CD4-positive, CD25-positive, alpha-beta regulatory T cell (primary cell): ENCODE results near the gene BARD1. TPM values are rescaled to one million over a fixed set of nuclear protein-coding genes. Genes with fewer than 3 reads are reported as not detected.
"Not testable (repeated sequence)": the region's sequence is repeated elsewhere in the genome, so short reads cannot be mapped to it uniquely, and the experiment has no call there.

Experiments
- ATAC-seq, 2 donors: fragments of 150-1000 bp; cut with Tn5 transposase; one replicate each; pipeline ENCODE4 v1.10.0; 2021; ENCODE audit warnings: low read depth in 2 of 2, moderate number of reproducible peaks in 2 of 2, moderate library complexity in 1 of 2
- DNase-seq, 3 donors: peaks; one replicate each; pipeline versions ENCODE4 v3.0.0 to v3.0.0-alpha.2; 2012 to 2022; ENCODE audit warnings: mixed read lengths in 1 of 3
- H3K27ac ChIP-seq: one replicate; pipeline ENCODE4 v1.7.0; 2013; ENCODE audit warnings: mild to moderate bottlenecking, low read length; ENCODE audit not compliant: insufficient read depth, poor library complexity, severe bottlenecking
- H3K27me3 ChIP-seq: one replicate; pipeline ENCODE4 v1.7.0; 2013; ENCODE audit warnings: low read length; ENCODE audit not compliant: control insufficient read depth, insufficient read depth
- H3K36me3 ChIP-seq: one replicate; pipeline ENCODE4 v1.7.0; 2013; ENCODE audit warnings: mild to moderate bottlenecking, low read length, moderate library complexity; ENCODE audit not compliant: control insufficient read depth, insufficient read depth
- H3K4me1 ChIP-seq: 2 replicates; pipeline ENCODE4 v1.7.0; 2013; ENCODE audit warnings: mild to moderate bottlenecking, low read length; ENCODE audit not compliant: insufficient read depth, control insufficient read depth, poor library complexity, severe bottlenecking
- H3K4me3 ChIP-seq: one replicate; pipeline ENCODE4 v1.7.0; 2013; ENCODE audit warnings: low read depth, mild to moderate bottlenecking, low read length, moderate library complexity
- H3K9me3 ChIP-seq, 2 experiments: 1 replicate in 1 of 2; 2 replicates in 1 of 2; pipeline ENCODE4 v1.7.0; 2013; ENCODE audit warnings: low read length in 2 of 2, mild to moderate bottlenecking in 1 of 2, moderate library complexity in 1 of 2; ENCODE audit not compliant: control insufficient read depth in 2 of 2
- H3K27ac Mint-ChIP-seq, 3 donors: one replicate each; pipeline ENCODE4 v1.8.0; 2020 to 2022; ENCODE audit warnings: mild to moderate bottlenecking in 3 of 3, mixed read lengths in 3 of 3, moderate library complexity in 2 of 3
- H3K27me3 Mint-ChIP-seq: one replicate; pipeline ENCODE4 v1.8.0; 2022; ENCODE audit warnings: mild to moderate bottlenecking, mixed read lengths
- H3K36me3 Mint-ChIP-seq: one replicate; pipeline ENCODE4 v1.8.0; 2020; ENCODE audit warnings: mixed read lengths
- H3K4me1 Mint-ChIP-seq, 4 donors: one replicate each; pipeline ENCODE4 v1.8.0; 2020 to 2022; ENCODE audit warnings: mixed read lengths in 4 of 4, mild to moderate bottlenecking in 1 of 4
- H3K4me3 Mint-ChIP-seq, 4 donors: one replicate each; pipeline ENCODE4 v1.8.0; 2020 to 2022; ENCODE audit warnings: mild to moderate bottlenecking in 4 of 4, mixed read lengths in 4 of 4, moderate library complexity in 3 of 4
- H3K9me3 Mint-ChIP-seq, 7 donors: one replicate each; pipeline ENCODE4 v1.8.0; 2020 to 2022; ENCODE audit warnings: mixed read lengths in 7 of 7, mild to moderate bottlenecking in 3 of 7, moderate library complexity in 2 of 7
- polyA plus RNA-seq, 4 donors: library from polyadenylated mRNA; unstranded; fragments of 300-500 nt; fragmentation: Illumina TruSeq; gene quantifications; one replicate each; pipeline ENCODE4 v1.2.3, GENCODE V29; 2021
- total RNA-seq: library from RNA; stranded (reverse); gene quantifications from one replicate; pipeline ENCODE4 v1.2.3, GENCODE V29; 2022

Gene BARD1
- total and polyA plus RNA-seq, 5 donors from 2014 or later = 12.1 to 37.3 (median 20.6) TPM

GRCh38 chr2:214800180-214800579 lies 9.3 kb downstream of the BARD1 start:
- H3K4me1 ChIP-seq = peaks cover 38% of the 10 kb centered on the region
- no peaks in the 10 kb centered on the region for H3K9me3 ChIP-seq
- Mint-ChIP-seq H3K4me3 (peak overlapping the region in 2 of 4 donors; percentile 72 to 76), H3K36me3 (peaks cover 5% of the 10 kb centered on the region), H3K27me3 (no peaks in the 10 kb centered on the region), H3K27ac (peak overlapping the region in 1 of 3 donors; percentile 32), H3K4me1 (peaks cover 39 to 77% (median 57%) of the 10 kb centered on the region in 4 donors), H3K9me3 (no peaks in the 10 kb centered on the region)
- no peak overlapping the region for H3K4me3 ChIP-seq
- DNase-seq = no peak
- peaks cover 1% of the 10 kb centered on the region for H3K36me3 ChIP-seq
- H3K27me3 ChIP-seq = no peaks in the 10 kb centered on the region
- no peak overlapping the region for H3K27ac ChIP-seq
- ATAC-seq = no peak

DNA sequence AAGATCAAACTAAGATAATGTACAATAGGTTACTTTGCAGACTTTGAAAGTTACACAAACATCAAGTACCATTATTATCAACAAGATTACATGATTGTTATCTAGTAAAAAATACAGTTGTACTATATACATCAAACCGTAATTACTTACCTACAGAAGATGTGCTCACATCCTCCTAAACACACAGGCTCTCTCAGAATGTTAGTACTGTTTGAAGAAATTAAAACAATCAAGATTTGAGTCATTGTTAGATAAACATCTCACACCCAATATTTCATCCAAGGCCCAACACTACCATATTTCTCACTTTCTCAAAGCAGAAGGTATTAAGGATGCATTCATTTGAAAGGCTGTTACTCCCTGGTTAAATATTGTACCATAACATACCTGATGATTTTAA lies 12.6 kb downstream of the BARD1 start:
- Histone ChIP-seq H3K27ac (peak overlapping the region; percentile 67), H3K4me1 (peaks cover 31% of the 10 kb centered on the region), H3K27me3 (no peaks in the 10 kb centered on the region), H3K9me3 (no peaks in the 10 kb centered on the region), H3K4me3 (peak overlapping the region; percentile 52), H3K36me3 (peaks cover 9% of the 10 kb centered on the region)
- Mint-ChIP-seq H3K27me3 (no peaks in the 10 kb centered on the region), H3K9me3 (no peaks in the 10 kb centered on the region), H3K4me3 (peak overlapping the region in 3 of 4 donors; percentile 7 to 43 (median 7)), H3K4me1 (peaks cover 36 to 57% (median 48%) of the 10 kb centered on the region in 4 donors), H3K27ac (peak overlapping the region; percentile 19 to 85 (median 42)), H3K36me3 (peaks cover 15% of the 10 kb centered on the region)
- peak; percentile 68 to 72 for ATAC-seq
- peak in 2 of 3 donors; percentile 19 to 72 for DNase-seq

- H3K36me3 ChIP-seq = peaks cover 33% of the 10 kb centered on the region
- DNase-seq, H3K4me3 ChIP-seq, H3K27me3 Mint-ChIP-seq, H3K27me3 ChIP-seq, H3K4me1 ChIP-seq, H3K4me3 Mint-ChIP-seq, H3K27ac ChIP-seq, H3K9me3 ChIP-seq, ATAC-seq: not testable (repeated sequence)
- Mint-ChIP-seq H3K27ac (peak overlapping the region in 1 of 3 donors; percentile 35), H3K36me3 (peaks cover 61% of the 10 kb centered on the region), H3K9me3 (peaks cover 0 to 23% (median 8%) of the 10 kb centered on the region in 7 donors), H3K4me1 (peaks cover 10 to 30% (median 25%) of the 10 kb centered on the region in 4 donors)
Measured at GRCh38 chr2:214783181-214783580, 26.3 kb downstream of the BARD1 start.

GRCh38 chr2:214782671-214783070 lies 26.8 kb downstream of the BARD1 start:
- Histone ChIP-seq H3K9me3 (no peaks in the 10 kb centered on the region), H3K4me3 (no peak overlapping the region), H3K36me3 (peaks cover 33% of the 10 kb centered on the region), H3K4me1 (no peaks in the 10 kb centered on the region), H3K27me3 (no peaks in the 10 kb centered on the region), H3K27ac (no peak overlapping the region)
- Mint-ChIP-seq H3K9me3 (peaks cover 0 to 23% (median 8%) of the 10 kb centered on the region in 7 donors), H3K4me1 (peaks cover 7 to 25% (median 24%) of the 10 kb centered on the region in 4 donors), H3K27me3 (no peaks in the 10 kb centered on the region), H3K27ac (no peak overlapping the region), H3K4me3 (no peak overlapping the region), H3K36me3 (peaks cover 61% of the 10 kb centered on the region)
- ATAC-seq = no peak
- no peak for DNase-seq

DNA sequence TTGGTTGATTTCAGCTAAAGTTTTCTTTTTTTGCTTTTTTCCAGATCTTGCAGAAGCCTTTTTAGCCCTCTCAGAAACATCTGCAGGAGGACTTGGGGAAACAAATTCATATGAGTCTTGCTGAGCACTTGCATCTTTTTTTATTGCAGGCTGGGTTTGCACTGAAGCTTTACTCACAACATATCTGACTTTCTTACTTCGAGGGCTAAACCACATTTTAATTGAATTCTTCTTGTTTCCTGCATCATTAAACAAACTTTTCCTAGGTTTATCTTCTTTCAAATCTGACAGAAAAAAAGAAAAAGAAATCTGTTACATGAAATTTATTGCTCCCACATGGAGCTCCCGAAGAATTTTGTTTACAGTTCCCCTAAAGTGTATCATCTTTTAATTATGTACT lies 28.3 kb downstream of the BARD1 start:
- Mint-ChIP-seq H3K4me1 (peaks cover 4 to 22% (median 19%) of the 10 kb centered on the region in 4 donors), H3K27ac (no peak overlapping the region), H3K27me3 (no peaks in the 10 kb centered on the region), H3K9me3 (peaks cover 0 to 23% (median 8%) of the 10 kb centered on the region in 7 donors), H3K36me3 (peaks cover 66% of the 10 kb centered on the region), H3K4me3 (no peak overlapping the region)
- no peak for ATAC-seq
- DNase-seq = no peak
- H3K27me3 ChIP-seq = no peaks in the 10 kb centered on the region
- no peaks in the 10 kb centered on the region for H3K9me3 ChIP-seq
- H3K4me3 ChIP-seq = no peak overlapping the region
- H3K36me3 ChIP-seq = peaks cover 39% of the 10 kb centered on the region
- H3K27ac ChIP-seq = no peak overlapping the region
- no peaks in the 10 kb centered on the region for H3K4me1 ChIP-seq

DNA sequence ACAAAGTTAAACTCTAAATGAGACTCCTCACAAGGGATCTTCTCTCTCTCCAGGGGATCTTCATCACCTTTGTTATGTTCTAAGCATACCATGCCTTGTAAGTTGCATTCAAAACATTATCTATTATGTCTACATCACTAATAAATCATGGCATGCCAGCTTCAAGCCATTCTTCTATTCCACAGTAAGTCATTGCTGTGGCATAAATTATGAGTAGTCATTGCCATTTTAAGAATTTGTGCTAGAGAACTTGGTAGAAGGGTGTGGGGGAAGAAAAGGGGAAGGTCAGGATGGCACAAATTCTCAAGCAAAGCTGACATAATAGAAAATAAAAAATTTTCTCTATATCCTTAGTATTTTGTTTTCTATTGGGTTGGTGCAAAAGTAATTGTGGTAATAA lies 33.5 kb downstream of the BARD1 start:
- H3K9me3 ChIP-seq = no peaks in the 10 kb centered on the region
- DNase-seq (no peak), ATAC-seq (no peak)
- H3K36me3 Mint-ChIP-seq = peaks cover 42% of the 10 kb centered on the region
- H3K36me3 ChIP-seq = peaks cover 32% of the 10 kb centered on the region
- H3K4me1 Mint-ChIP-seq = peaks cover 0 to 17% (median under 1%) of the 10 kb centered on the region in 4 donors
- H3K27ac ChIP-seq = no peak overlapping the region
- H3K27me3 Mint-ChIP-seq = no peaks in the 10 kb centered on the region
- no peaks in the 10 kb centered on the region for H3K27me3 ChIP-seq
- no peaks in the 10 kb centered on the region for H3K4me1 ChIP-seq
- no peak overlapping the region for H3K27ac Mint-ChIP-seq
- H3K4me3 Mint-ChIP-seq = no peak overlapping the region
- H3K9me3 Mint-ChIP-seq = peaks cover 0 to 5% (median 0%) of the 10 kb centered on the region in 7 donors
- no peak overlapping the region for H3K4me3 ChIP-seq

DNA sequence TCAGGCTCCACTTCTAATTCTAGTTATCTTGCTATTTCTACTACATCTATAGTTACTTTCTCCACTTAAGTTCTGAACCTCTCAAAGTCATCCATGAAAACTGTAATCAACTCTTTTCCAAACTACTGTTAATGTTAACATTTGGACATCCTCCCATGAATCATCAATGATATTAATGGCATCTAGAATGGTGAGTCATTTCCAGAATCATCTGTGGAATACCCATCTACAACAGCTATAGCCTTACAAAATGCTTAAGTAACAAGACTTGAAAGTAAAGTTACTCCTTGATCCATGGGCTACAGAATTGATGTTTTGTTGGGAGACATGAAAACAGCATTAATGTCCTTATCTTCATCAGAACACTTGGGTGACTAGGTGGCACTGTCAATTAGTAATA lies 35.4 kb downstream of the BARD1 start:
- no peak for ATAC-seq
- no peak for DNase-seq
- H3K9me3 Mint-ChIP-seq = peaks cover 0 to 5% (median 0%) of the 10 kb centered on the region in 7 donors
- no peaks in the 10 kb centered on the region for H3K27me3 Mint-ChIP-seq
- no peaks in the 10 kb centered on the region for H3K27me3 ChIP-seq
- peaks cover 15% of the 10 kb centered on the region for H3K36me3 ChIP-seq
- no peaks in the 10 kb centered on the region for H3K4me1 ChIP-seq
- no peaks in the 10 kb centered on the region for H3K9me3 ChIP-seq
- no peak overlapping the region for H3K4me3 Mint-ChIP-seq
- peaks cover 24% of the 10 kb centered on the region for H3K36me3 Mint-ChIP-seq
- no peak overlapping the region for H3K27ac Mint-ChIP-seq
- H3K4me3 ChIP-seq = no peak overlapping the region
- no peak overlapping the region for H3K27ac ChIP-seq
- peaks cover 0 to 17% (median 2%) of the 10 kb centered on the region in 4 donors for H3K4me1 Mint-ChIP-seq

- H3K27ac ChIP-seq = no peak overlapping the region
- H3K36me3 Mint-ChIP-seq = peaks cover 34% of the 10 kb centered on the region
- no peaks in the 10 kb centered on the region for H3K9me3 ChIP-seq
- no peak overlapping the region for H3K4me3 ChIP-seq
- no peaks in the 10 kb centered on the region for H3K4me1 ChIP-seq
- H3K4me3 Mint-ChIP-seq = no peak overlapping the region
- no peaks in the 10 kb centered on the region for H3K27me3 Mint-ChIP-seq
- H3K27ac Mint-ChIP-seq = no peak overlapping the region
- no peaks in the 10 kb centered on the region for H3K27me3 ChIP-seq
- peaks cover 22% of the 10 kb centered on the region for H3K36me3 ChIP-seq
- DNase-seq (no peak), ATAC-seq (no peak)
- H3K4me1 Mint-ChIP-seq = peaks cover 0 to 17% (median 4%) of the 10 kb centered on the region in 4 donors
- H3K9me3 Mint-ChIP-seq = peaks cover 0 to 5% (median 0%) of the 10 kb centered on the region in 7 donors
Measured at GRCh38 chr2:214772443-214773015, 37.0 kb downstream of the BARD1 start.
